Liver (tissue), 9 donors: ENCODE results near the gene IL22RA1. TPM values are rescaled to one million over a fixed set of nuclear protein-coding genes. Genes with fewer than 3 reads are reported as not detected.

Experiments
- DNase-seq: peaks from one replicate; pipeline ENCODE4 v3.0.0-alpha.2; 2017; ENCODE audit warnings: low spot score
- H3K27ac ChIP-seq, 2 donors: one replicate each; pipeline ENCODE4 v1.7.0; 2013; ENCODE audit warnings: inconsistent platforms in 2 of 2, low read length in 2 of 2, control low read depth in 1 of 2, low read depth in 1 of 2, mild to moderate bottlenecking in 1 of 2
- H3K27me3 ChIP-seq, 4 donors: one replicate each; pipeline versions ENCODE4 v1.6.1 to v1.7.0; 2013; ENCODE audit warnings: low read length in 3 of 4, inconsistent platforms in 1 of 4, mild to moderate bottlenecking in 1 of 4, moderate library complexity in 1 of 4; ENCODE audit not compliant: control insufficient read depth in 4 of 4, insufficient read depth in 4 of 4
- H3K36me3 ChIP-seq, 4 donors: one replicate each; pipeline versions ENCODE4 v1.6.1 to v1.7.0; 2013; ENCODE audit warnings: low read length in 3 of 4, mild to moderate bottlenecking in 3 of 4, low read depth in 1 of 4, moderate library complexity in 1 of 4; ENCODE audit not compliant: control insufficient read depth in 4 of 4, insufficient read depth in 3 of 4
- H3K4me1 ChIP-seq, 4 donors: one replicate each; pipeline versions ENCODE4 v1.6.1 to v1.7.0; 2013; ENCODE audit warnings: low read length in 3 of 4, mild to moderate bottlenecking in 3 of 4, moderate library complexity in 1 of 4; ENCODE audit not compliant: control insufficient read depth in 4 of 4, insufficient read depth in 4 of 4
- H3K4me3 ChIP-seq, 3 donors: one replicate each; pipeline versions ENCODE4 v1.6.1 to v1.7.0; 2013; ENCODE audit warnings: low read length in 3 of 3, control low read depth in 1 of 3, low read depth in 1 of 3, mild to moderate bottlenecking in 1 of 3
- H3K9ac ChIP-seq, 2 donors: one replicate each; pipeline ENCODE4 v1.7.0; 2013; ENCODE audit warnings: low read length in 2 of 2, mild to moderate bottlenecking in 2 of 2, moderate library complexity in 2 of 2, control low read depth in 1 of 2, low read depth in 1 of 2
- H3K9me3 ChIP-seq, 4 donors: one replicate each; pipeline versions ENCODE4 v1.6.1 to v1.7.0; 2013; ENCODE audit warnings: low read length in 3 of 4; ENCODE audit not compliant: control insufficient read depth in 4 of 4
- CTCF ChIP-seq: fragments of 150-350 bp; IDR thresholded peaks from 2 replicates; pipeline ENCODE4 v1.5.1; 2017; ENCODE audit warnings: improper control_type of control experiment, low read depth, low read length; ENCODE audit not compliant: missing input control
- EGR1 ChIP-seq, 2 donors: IDR thresholded peaks; 2 replicates each; pipeline ENCODE4 v1.6.1; 2016 to 2018; ENCODE audit warnings: antibody characterized with exemption in 2 of 2, low read depth in 2 of 2
- FOXA1 ChIP-seq: IDR thresholded peaks from 2 replicates; pipeline ENCODE4 v1.6.1; 2016; ENCODE audit warnings: antibody characterized with exemption
- FOXA2 ChIP-seq: IDR thresholded peaks from 2 replicates; pipeline ENCODE4 v1.6.1; 2016; ENCODE audit warnings: antibody characterized with exemption
- HNF4A ChIP-seq, 2 donors: conservative IDR thresholded peaks; 2 replicates each; pipeline ENCODE4 v1.6.1; 2016; ENCODE audit warnings: antibody characterized with exemption in 2 of 2, mild to moderate bottlenecking in 2 of 2
- HNF4G ChIP-seq: IDR thresholded peaks from 2 replicates; pipeline ENCODE4 v1.6.1; 2016; ENCODE audit warnings: antibody characterized with exemption
- JUND ChIP-seq, 2 donors: IDR thresholded peaks; 2 replicates each; pipeline ENCODE4 v1.6.1; 2016; ENCODE audit warnings: antibody characterized with exemption in 2 of 2
- NR2F2 ChIP-seq: IDR thresholded peaks from 2 replicates; pipeline ENCODE4 v1.6.1; 2016; ENCODE audit warnings: antibody characterized with exemption
- RAD21 ChIP-seq, 2 donors: IDR thresholded peaks; 2 replicates each; pipeline ENCODE4 v1.6.1; 2016; ENCODE audit warnings: antibody characterized with exemption in 2 of 2, mild to moderate bottlenecking in 2 of 2
- REST ChIP-seq: IDR thresholded peaks from 2 replicates; pipeline ENCODE4 v1.6.1; 2016; ENCODE audit warnings: antibody characterized with exemption, mild to moderate bottlenecking
- RXRA ChIP-seq, 2 donors: IDR thresholded peaks; 2 replicates each; pipeline ENCODE4 v1.6.1; 2017 to 2018; ENCODE audit warnings: antibody characterized with exemption in 2 of 2, mild to moderate bottlenecking in 1 of 2
- SP1 ChIP-seq: IDR thresholded peaks from 2 replicates; pipeline ENCODE4 v1.6.1; 2018; ENCODE audit warnings: antibody characterized with exemption, mild to moderate bottlenecking
- TAF1 ChIP-seq: conservative IDR thresholded peaks from 2 replicates; pipeline ENCODE4 v1.6.1; 2016; ENCODE audit warnings: antibody characterized with exemption, mild to moderate bottlenecking
- YY1 ChIP-seq: IDR thresholded peaks from 2 replicates; pipeline ENCODE4 v1.6.1; 2016; ENCODE audit warnings: antibody characterized with exemption, mild to moderate bottlenecking
- WGBS: extraction: QIAGEN DNeasy Blood & Tissue Kit; methylation state at CpG from one replicate; pipeline ENCODE4 v1.1.7; 2013; 5-methylcytosine and 5-hydroxymethylcytosine counted together
- polyA plus RNA-seq, 2 donors: library from polyadenylated mRNA; stranded (reverse) in 1 of 2; unstranded in 1 of 2; fragments of 200-250 nt in 1 of 2; fragments of >200 nt in 1 of 2; fragmentation: Nextera tagmentation in 1 of 2; extraction: Ambion mirVana in 1 of 2; gene quantifications; one replicate each; pipeline versions ENCODE4 v1.2.1 to v1.2.3, GENCODE V29; 2013 to 2015
- total RNA-seq, 2 donors: library from RNA; depleted of rRNA; stranded (reverse); fragments of >200 nt; gene quantifications; one replicate each; pipeline ENCODE4 v1.2.3, GENCODE V29; 2014
- TF ChIP-seq, protein P1 (sequence below): IDR thresholded peaks from 2 replicates; pipeline ENCODE4 v1.6.1; 2016; ENCODE audit warnings: antibody characterized with exemption
- TF ChIP-seq, protein P2 (sequence below): IDR thresholded peaks from 2 replicates; pipeline ENCODE4 v1.6.1; 2016; ENCODE audit warnings: antibody characterized with exemption
- TF ChIP-seq, protein P3 (sequence below): IDR thresholded peaks from 2 replicates; pipeline ENCODE4 v1.6.1; 2016; ENCODE audit warnings: antibody characterized with exemption
- donor health status: healthy.
- donor health status: healthy.
- donor health status: healthy.
- donor health status: healthy.
- donor health status: healthy.

Gene IL22RA1
- total and polyA plus RNA-seq, 4 donors = 2.1 to 4.5 (median 3.4) TPM

DNA sequence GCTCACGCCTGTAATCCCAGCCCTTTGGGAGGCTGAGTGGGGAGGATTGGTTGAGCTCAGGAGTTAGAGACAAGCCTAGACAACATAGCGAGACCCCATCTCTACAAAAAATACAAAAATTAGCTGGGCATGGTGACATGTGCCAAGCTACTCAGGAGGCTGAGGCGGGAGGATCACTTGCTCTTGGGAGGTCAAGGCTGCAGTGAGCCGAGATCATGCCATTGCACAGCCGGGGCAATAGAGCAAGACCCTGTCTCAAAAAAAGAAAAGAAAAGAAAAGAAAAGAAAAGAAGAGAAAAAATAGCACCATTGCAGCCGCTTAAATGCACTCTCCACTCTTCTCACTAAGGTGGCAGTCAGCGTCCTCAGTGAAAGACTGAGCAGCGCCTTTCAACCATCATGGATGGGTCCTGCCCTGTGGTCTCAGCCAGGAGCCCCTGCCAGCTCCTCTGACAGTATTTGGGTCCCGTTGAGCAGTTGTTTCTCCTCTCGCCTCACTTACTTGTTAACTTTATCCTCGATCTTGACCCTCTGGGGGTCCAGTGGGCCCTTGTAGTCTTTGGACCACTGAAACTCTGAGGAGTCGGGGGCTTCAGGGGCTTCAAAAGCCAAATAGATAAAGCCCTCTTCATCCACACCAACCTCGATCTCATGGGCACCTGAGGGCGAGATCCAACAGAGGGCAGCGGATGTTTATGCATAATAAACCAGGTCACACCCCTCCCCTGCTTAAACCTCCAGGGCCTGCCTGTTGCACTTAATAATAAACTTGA is 67.9 kb downstream of the IL22RA1 start:
- Histone ChIP-seq H3K27me3 (no peaks in the 10 kb centered on the region), H3K4me1 (peaks cover 0 to 2% (median 0%) of the 10 kb centered on the region in 4 donors), H3K4me3 (no peak overlapping the region), H3K36me3 (no peaks in the 10 kb centered on the region), H3K9ac (no peak overlapping the region), H3K9me3 (no peaks in the 10 kb centered on the region), H3K27ac (no peak overlapping the region)
- no peak for DNase-seq
- 88% methylated on average over 15 of the region's 15 CpGs for WGBS
- TF ChIP-seq TAF1 = no peak
- TF ChIP-seq, protein P1, sequence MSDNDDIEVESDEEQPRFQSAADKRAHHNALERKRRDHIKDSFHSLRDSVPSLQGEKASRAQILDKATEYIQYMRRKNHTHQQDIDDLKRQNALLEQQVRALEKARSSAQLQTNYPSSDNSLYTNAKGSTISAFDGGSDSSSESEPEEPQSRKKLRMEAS = no peak
- TF ChIP-seq SP1 = no peak
- no peak for TF ChIP-seq YY1
- TF ChIP-seq NR2F2 = no peak
- no peak for TF ChIP-seq EGR1 (IDR thresholded peaks at IDR 0.05; ENCODE audit: low read depth in 2 of 2)

DNA sequence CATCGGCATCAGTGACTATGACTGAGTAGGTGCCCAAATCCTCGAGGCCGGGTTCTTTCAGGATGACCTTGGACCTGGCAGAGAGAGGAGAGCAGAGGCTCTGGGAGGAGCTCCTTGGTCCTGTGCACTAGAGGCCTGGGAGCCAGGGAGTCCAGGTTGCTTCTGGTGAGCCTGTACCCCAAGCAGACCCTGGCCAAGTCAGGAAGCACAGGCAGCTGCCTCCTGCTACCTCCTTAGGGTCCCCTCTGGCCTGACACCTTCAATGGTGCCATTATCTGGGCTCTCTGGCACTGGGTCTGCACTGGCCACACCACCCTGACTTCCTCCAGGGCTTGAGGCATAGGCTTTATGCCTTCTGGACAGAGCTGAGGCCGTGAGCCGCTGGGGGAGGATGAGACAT is 68.7 kb downstream of the IL22RA1 start:
- 92% methylated on average over 5 of the region's 5 CpGs for WGBS
- Histone ChIP-seq H3K36me3 (no peaks in the 10 kb centered on the region), H3K4me1 (peaks cover 0 to 2% (median 0%) of the 10 kb centered on the region in 4 donors), H3K9me3 (no peaks in the 10 kb centered on the region), H3K27me3 (no peaks in the 10 kb centered on the region), H3K4me3 (no peak overlapping the region), H3K9ac (no peak overlapping the region), H3K27ac (no peak overlapping the region)
- TF ChIP-seq SP1 = no peak
- no peak for TF ChIP-seq RXRA (IDR thresholded peaks at IDR 0.05)
- no peak for TF ChIP-seq HNF4A (conservative IDR thresholded peaks at IDR 0.05)
- TF ChIP-seq, protein P1 = no peak
- TF ChIP-seq JUND (IDR thresholded peaks at IDR 0.05) = no peak
- TF ChIP-seq RAD21 (IDR thresholded peaks at IDR 0.05) = no peak
- TF ChIP-seq FOXA2 = no peak
- no peak for TF ChIP-seq NR2F2
- TF ChIP-seq YY1 = no peak
- TF ChIP-seq HNF4G = no peak
- no peak for TF ChIP-seq CTCF
- TF ChIP-seq, protein P2, sequence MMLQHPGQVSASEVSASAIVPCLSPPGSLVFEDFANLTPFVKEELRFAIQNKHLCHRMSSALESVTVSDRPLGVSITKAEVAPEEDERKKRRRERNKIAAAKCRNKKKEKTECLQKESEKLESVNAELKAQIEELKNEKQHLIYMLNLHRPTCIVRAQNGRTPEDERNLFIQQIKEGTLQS = no peak
- DNase-seq = no peak

DNA sequence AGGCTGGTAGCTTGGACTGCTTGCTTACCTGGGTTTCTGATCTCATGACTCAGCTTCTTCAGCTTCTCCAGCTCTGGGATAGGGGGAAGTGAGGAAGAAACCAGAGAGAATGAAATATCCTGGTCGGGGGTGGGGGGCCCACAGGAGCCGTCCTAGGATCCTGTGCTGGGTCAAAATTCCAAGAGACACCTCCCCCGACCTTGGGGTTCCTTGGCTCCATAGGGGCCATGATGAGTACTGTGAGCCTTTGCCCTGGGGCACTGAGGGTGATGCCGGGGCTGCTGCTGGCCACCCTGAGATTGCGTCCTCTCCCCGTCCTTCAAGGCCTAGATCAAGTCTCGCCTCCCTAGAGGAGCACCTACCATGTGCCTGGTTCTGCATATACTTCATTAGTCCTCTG is 71.0 kb downstream of the IL22RA1 start:
- 90% methylated on average over 7 of the region's 7 CpGs for WGBS
- TF ChIP-seq YY1 (no peak), REST (no peak), FOXA1 (no peak), FOXA2 (no peak), JUND (IDR thresholded peaks at IDR 0.05) (no peak), EGR1 (IDR thresholded peaks at IDR 0.05; ENCODE audit: low read depth in 2 of 2) (no peak), NR2F2 (no peak)
- TF ChIP-seq, protein P3, sequence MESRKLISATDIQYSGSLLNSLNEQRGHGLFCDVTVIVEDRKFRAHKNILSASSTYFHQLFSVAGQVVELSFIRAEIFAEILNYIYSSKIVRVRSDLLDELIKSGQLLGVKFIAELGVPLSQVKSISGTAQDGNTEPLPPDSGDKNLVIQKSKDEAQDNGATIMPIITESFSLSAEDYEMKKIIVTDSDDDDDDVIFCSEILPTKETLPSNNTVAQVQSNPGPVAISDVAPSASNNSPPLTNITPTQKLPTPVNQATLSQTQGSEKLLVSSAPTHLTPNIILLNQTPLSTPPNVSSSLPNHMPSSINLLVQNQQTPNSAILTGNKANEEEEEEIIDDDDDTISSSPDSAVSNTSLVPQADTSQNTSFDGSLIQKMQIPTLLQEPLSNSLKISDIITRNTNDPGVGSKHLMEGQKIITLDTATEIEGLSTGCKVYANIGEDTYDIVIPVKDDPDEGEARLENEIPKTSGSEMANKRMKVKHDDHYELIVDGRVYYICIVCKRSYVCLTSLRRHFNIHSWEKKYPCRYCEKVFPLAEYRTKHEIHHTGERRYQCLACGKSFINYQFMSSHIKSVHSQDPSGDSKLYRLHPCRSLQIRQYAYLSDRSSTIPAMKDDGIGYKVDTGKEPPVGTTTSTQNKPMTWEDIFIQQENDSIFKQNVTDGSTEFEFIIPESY = no peak
- TF ChIP-seq, protein P1 = no peak
- no peak for DNase-seq
- H3K27ac ChIP-seq = no peak overlapping the region
- H3K36me3 ChIP-seq = no peaks in the 10 kb centered on the region
- H3K9me3 ChIP-seq = no peaks in the 10 kb centered on the region
- peaks cover 0 to 2% (median 0%) of the 10 kb centered on the region in 4 donors for H3K4me1 ChIP-seq
- no peak overlapping the region for H3K4me3 ChIP-seq
- H3K9ac ChIP-seq = no peak overlapping the region
- no peaks in the 10 kb centered on the region for H3K27me3 ChIP-seq
